Measurements from ENCODE around the gene FGD6. TPM values are rescaled to one million over a fixed set of nuclear protein-coding genes. Genes with fewer than 3 reads are reported as not detected.

Gene FGD6
- total and polyA plus RNA-seq, 7 donors, result 0.96 to 7.1 (median 2.8) TPM

DNA sequence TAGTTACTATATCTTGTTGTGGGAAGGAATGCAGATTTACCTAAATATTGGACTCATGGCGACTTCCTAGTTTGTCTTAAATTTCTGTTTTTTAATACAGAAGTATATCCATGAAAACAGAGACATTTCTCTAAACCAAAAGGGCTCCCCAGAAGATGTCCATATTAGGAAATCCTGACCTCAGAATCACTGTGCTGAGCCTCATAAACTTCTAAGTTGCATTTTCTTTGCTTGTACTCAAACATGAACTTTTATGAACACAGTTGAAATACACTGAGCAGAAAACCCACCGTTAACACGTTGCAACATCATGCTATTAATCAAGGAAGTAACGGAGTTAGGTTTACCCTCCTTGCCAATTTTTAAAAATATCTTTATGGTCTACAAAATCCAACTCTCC lies 100.9 kb downstream of the FGD6 start:
- H3K9me3 ChIP-seq, result no peaks in the 10 kb centered on the region
- TF ChIP-seq, protein P1, sequence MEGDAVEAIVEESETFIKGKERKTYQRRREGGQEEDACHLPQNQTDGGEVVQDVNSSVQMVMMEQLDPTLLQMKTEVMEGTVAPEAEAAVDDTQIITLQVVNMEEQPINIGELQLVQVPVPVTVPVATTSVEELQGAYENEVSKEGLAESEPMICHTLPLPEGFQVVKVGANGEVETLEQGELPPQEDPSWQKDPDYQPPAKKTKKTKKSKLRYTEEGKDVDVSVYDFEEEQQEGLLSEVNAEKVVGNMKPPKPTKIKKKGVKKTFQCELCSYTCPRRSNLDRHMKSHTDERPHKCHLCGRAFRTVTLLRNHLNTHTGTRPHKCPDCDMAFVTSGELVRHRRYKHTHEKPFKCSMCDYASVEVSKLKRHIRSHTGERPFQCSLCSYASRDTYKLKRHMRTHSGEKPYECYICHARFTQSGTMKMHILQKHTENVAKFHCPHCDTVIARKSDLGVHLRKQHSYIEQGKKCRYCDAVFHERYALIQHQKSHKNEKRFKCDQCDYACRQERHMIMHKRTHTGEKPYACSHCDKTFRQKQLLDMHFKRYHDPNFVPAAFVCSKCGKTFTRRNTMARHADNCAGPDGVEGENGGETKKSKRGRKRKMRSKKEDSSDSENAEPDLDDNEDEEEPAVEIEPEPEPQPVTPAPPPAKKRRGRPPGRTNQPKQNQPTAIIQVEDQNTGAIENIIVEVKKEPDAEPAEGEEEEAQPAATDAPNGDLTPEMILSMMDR (IDR thresholded peaks at IDR 0.05), result no peak
- H3K27me3 ChIP-seq (ENCODE audit: insufficient read depth in 3 of 3, low read length in 2 of 3), result no peaks in the 10 kb centered on the region
- no peak for ATAC-seq
- H3K27ac ChIP-seq, result no peak overlapping the region
- intact Hi-C loops (cut with DNase I), result loop anchor here (2.0 to 5.0 kb wide), 3 partner anchors 101 to 421 kb away; partner anchors contain the start of genes FGD6 (in 1 of the 2) and VEZT (in 1 of the 2)
- no peak for DNase-seq
- 36 to 61% (median 39%) methylated on average over 4 of the region's 4 CpGs for WGBS, 3 donors
- H3K4me3 ChIP-seq, result no peak overlapping the region
- H3K4me1 ChIP-seq, result peaks cover 5% of the 10 kb centered on the region
- H3K36me3 ChIP-seq (ENCODE audit: insufficient read depth in 1 of 2, low read depth in 1 of 2), result no peaks in the 10 kb centered on the region

DNA sequence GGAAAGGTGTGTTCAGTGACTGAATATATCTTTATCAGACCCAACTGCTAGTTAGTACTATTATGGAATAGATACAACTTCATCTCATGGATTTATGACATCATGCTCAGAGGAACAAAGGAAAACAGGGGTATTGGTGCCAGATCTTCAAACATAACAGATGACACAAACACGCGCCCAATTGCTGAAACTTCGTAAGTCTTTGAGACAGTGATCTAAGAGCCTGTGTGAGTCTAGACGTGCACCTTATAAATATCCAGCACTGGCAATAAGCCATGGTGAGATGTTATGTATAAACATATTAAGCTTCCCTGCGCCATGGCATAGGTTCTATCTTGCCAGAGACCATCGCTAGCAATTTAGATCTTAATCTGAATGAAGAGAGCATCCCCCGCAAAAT lies 101.6 kb downstream of the FGD6 start:
- intact Hi-C loops (cut with DNase I), result loop anchor here (2.0 to 5.0 kb wide), 3 partner anchors 102 to 422 kb away; partner anchors contain the start of genes FGD6 (in 1 of the 2) and VEZT (in 1 of the 2)
- ATAC-seq, result no peak

DNA sequence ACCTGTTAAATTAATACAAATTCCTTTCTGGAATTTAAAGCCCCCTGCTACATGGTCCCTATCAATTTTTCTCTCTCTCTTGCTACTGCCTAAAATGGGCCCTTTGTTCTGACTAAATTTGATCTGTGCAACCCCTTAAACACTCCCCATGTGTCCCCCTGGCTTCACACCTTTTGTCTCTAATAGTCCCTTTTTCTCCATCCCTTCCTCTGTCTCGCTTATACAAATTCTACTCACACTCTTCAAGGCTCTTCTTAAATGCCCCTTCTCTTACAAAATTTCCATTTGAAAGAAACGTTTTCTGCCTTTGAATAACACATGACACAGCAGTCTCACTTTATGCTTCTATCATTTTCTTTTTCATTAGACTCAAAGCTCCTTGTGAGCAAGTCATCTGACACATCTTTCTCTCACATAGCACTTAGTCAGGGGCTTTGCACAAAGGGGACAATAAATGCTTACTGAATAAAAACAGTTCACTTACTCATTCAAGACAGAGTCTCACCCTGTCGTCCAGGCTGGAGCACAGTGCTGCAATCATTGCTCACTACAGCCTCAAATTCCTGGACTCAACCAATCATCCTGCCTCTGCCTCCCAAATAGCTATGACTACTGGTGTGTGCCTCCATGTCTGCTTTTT lies 102.4 kb downstream of the FGD6 start:
- TF ChIP-seq, protein P1 (IDR thresholded peaks at IDR 0.05), result no peak
- no peak overlapping the region for H3K27ac ChIP-seq
- no peaks in the 10 kb centered on the region for H3K9me3 ChIP-seq
- ATAC-seq, result peak; percentile 23 to 62 (median 44)
- H3K27me3 ChIP-seq (ENCODE audit: insufficient read depth in 3 of 3, low read length in 2 of 3), result no peaks in the 10 kb centered on the region
- intact Hi-C loops (cut with DNase I), result loop anchor here (5.0 kb wide), 2 partner anchors 102 to 422 kb away; partner anchors contain the start of genes FGD6 (in 1 of the 2) and VEZT (in 1 of the 2)
- WGBS, 3 donors, result 60 to 75% (median 65%) methylated on average over 3 of the region's 3 CpGs
- H3K4me3 ChIP-seq, result no peak overlapping the region
- H3K36me3 ChIP-seq (ENCODE audit: insufficient read depth in 1 of 2, low read depth in 1 of 2), result no peaks in the 10 kb centered on the region
- H3K4me1 ChIP-seq, result peaks cover 11% of the 10 kb centered on the region
- DNase-seq, result no peak

More for the DNA sequence above, 101.6 kb downstream of the FGD6 start:
- Histone ChIP-seq H3K27ac (no peak overlapping the region), H3K4me3 (no peak overlapping the region), H3K4me1 (peaks cover 11% of the 10 kb centered on the region), H3K9me3 (no peaks in the 10 kb centered on the region), H3K36me3 (ENCODE audit: insufficient read depth in 1 of 2, low read depth in 1 of 2) (no peaks in the 10 kb centered on the region), H3K27me3 (ENCODE audit: insufficient read depth in 3 of 3, low read length in 2 of 3) (no peaks in the 10 kb centered on the region)
- 61 to 71% (median 69%) methylated on average over 7 of the region's 7 CpGs for WGBS, 3 donors
- DNase-seq, result no peak
- TF ChIP-seq, protein P1 (IDR thresholded peaks at IDR 0.05), result no peak

DNA sequence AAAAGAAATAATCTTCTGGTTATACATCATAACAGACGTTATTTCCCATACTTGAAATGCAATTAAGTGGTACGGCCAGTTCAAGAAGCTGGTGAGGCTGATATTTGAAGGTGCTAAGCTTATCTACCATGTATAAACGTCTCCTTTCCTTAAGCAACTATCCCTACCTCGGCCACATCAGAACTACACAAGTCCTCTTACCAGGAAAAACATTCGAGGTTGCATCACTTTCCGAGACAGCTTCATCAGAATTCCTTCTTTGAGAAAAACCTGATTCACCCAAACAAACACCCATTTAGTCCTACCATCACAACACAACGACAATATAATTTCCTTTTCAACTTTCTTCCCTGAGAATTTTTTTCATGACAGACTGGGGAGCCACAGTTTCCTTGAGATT lies 109.9 kb downstream of the FGD6 start:
- no peaks in the 10 kb centered on the region for H3K9me3 ChIP-seq
- no peaks in the 10 kb centered on the region for H3K27me3 ChIP-seq (ENCODE audit: insufficient read depth in 3 of 3, low read length in 2 of 3)
- ATAC-seq (no peak), DNase-seq (no peak)
- H3K27ac ChIP-seq, result no peak overlapping the region
- WGBS, 3 donors, result 85 to 89% (median 86%) methylated on average over 7 of the region's 7 CpGs
- H3K4me3 ChIP-seq, result no peak overlapping the region
- peaks cover 0 to 13% of the 10 kb centered on the region in 2 donors for H3K36me3 ChIP-seq (ENCODE audit: insufficient read depth in 1 of 2, low read depth in 1 of 2)
- TF ChIP-seq, protein P1 (IDR thresholded peaks at IDR 0.05), result no peak
- intact Hi-C loops (cut with DNase I), result no loop called here
- peaks cover 17% of the 10 kb centered on the region for H3K4me1 ChIP-seq

Data from psoas muscle (tissue), 8 donors.